Panc1 (cell line): ENCODE data around the gene LIPM.

ENCODE experiments used
- CTCF ChIP-seq: fragments of 450-650 bp; IDR thresholded peaks from 2 replicates; pipeline ENCODE4 v1.5.1; 2017; ENCODE audit warnings: mild to moderate bottlenecking
- POLR2AphosphoS5 ChIP-seq: IDR thresholded peaks from 2 replicates; pipeline ENCODE4 v1.6.1; 2012; ENCODE audit warnings: mild to moderate bottlenecking, low read depth, low read length, moderate library complexity
- SIN3A ChIP-seq: IDR thresholded peaks from 2 replicates; pipeline ENCODE4 v1.6.1; 2012; ENCODE audit warnings: low read depth, mild to moderate bottlenecking, low read length, moderate library complexity, borderline replicate concordance; ENCODE audit not compliant: insufficient read depth

- TF ChIP-seq CTCF (no peak), POLR2AphosphoS5 (no peak), SIN3A (no peak)
Observed at GRCh38 chr10:88840104-88840503, 37.6 kb downstream of the LIPM start.
